HG03045 (cell line): ENCODE results near the gene MYBL2.

ENCODE experiments used
- ATAC-seq: cut with Tn5 transposase; IDR thresholded peaks from one replicate; pipeline ENCODE4 v1.9.1; 2021; ENCODE audit warnings: mild to moderate bottlenecking, moderate library complexity; ENCODE audit not compliant: unreplicated experiment

Gene MYBL2

DNA sequence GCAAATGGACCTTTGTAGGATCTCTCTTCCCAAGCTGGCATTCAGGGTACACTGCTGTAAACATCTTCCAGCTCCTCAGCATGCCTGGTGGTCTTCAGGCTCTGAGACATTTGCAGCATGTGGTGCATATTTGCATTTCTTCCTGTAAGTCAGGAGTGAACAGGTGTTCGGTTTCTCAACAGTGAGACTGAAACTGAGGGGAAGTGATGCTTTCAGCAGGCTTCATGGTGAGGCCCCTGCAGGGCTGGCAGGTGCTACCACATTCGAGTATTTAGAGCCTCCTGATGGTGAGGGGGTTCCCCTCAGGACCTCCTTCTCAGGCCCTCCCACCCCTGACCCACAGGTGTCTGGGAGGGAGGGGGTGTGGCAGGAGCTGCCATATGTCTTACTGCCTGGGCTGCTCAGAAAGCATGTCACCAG lies 15.1 kb downstream of the MYBL2 start:
- peak; percentile 91 for ATAC-seq

GRCh38 chr20:43682446-43682845 lies 15.5 kb downstream of the MYBL2 start:
- ATAC-seq = peak; percentile 32

DNA sequence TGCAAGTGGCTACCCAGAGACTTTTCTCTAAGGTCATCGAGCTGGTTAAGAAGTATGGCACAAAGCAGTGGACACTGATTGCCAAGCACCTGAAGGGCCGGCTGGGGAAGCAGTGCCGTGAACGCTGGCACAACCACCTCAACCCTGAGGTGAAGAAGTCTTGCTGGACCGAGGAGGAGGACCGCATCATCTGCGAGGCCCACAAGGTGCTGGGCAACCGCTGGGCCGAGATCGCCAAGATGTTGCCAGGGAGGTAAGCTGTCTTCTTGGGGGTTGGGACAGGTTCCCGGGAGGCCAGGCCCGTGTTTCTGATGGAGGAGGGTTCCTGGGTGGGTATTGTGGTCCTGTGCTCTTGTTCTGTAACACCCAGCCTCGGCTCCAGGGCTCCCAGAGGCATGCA lies 19.9 kb downstream of the MYBL2 start:
- ATAC-seq = no peak

- ATAC-seq = no peak
Observed at GRCh38 chr20:43689165-43689564, 22.3 kb downstream of the MYBL2 start.

DNA sequence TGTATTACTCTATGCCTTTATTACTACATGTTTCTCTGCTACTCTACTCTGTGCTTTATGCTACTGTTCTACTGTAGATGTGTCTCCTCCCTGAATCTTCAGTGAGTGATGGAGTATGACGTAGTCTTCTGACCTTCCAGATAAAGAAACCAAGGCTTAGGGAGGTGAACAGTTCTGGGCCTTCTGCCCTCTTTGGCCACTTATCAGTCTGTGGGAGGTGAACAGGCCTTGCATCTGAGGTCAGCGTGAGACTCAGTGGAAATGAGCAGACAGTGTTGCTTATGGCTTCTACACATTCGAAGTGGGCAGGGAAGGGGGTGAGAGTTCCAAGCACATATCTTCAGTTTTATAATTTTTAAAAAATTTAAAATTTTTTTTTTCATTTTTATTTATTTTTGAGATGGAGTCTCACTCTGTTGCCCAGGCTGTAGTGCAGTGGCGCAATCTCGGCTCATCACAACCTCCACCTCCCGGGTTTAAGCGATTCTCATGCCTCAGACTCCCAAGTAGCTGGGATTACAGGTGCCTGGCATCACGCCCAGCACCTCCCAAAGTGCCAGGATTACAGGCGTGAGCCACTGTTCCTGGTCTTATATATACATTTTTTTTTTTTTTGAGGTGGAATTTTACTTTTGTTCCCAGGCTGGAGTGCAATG lies 24.2 kb downstream of the MYBL2 start:
- no peak for ATAC-seq

GRCh38 chr20:43691928-43692524 lies 25.1 kb downstream of the MYBL2 start:
- ATAC-seq = no peak

- ATAC-seq = no peak
Observed at GRCh38 chr20:43694763-43695162, 27.8 kb downstream of the MYBL2 start.

DNA sequence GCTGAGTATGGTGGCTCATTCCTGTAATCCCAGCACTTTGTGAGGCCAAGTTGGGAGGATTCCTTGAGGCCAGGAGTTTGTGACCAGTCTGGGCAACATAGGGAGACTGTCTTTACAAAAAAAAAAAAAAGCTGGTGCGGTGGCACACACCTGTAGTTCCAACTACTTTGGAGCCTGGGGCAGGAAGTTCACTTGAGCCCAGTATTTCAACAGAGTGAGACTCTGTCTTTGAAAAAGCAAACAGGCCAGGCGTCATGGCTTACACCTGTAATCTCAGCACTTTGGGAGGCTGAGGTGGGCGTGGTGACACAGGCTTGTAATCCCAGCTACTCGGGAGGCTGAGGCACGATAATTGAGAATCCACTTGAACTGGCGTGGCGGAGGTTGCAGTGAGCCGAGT lies 28.7 kb downstream of the MYBL2 start:
- ATAC-seq = no peak

- ATAC-seq = no peak
Observed at GRCh38 chr20:43699941-43700565, 33.1 kb downstream of the MYBL2 start.

DNA sequence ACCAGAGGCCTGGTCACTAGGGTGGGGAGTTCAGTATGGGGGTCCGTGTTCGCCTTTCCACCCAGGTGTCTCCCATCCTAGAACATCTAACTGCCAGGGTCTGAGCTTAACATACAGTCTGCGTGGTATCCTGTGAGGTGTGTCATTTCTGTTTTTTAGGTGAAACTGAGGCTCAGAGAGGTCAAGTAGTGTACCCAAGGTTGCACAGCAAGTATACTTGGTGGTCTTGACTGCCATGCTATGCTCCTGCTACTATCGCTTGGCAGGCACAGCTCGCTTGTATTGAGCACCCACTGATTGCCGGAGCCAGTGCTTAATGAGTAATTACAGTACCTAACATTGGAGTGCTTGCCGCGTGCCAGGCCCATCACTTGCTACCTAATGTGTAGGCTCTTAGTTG lies 33.7 kb downstream of the MYBL2 start:
- ATAC-seq = no peak

DNA sequence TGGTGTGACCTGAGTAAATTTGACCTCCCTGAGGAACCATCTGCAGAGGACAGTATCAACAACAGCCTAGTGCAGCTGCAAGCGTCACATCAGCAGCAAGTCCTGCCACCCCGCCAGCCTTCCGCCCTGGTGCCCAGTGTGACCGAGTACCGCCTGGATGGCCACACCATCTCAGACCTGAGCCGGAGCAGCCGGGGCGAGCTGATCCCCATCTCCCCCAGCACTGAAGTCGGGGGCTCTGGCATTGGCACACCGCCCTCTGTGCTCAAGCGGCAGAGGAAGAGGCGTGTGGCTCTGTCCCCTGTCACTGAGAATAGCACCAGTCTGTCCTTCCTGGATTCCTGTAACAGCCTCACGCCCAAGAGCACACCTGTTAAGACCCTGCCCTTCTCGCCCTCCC lies 35.6 kb downstream of the MYBL2 start:
- no peak for ATAC-seq

GRCh38 chr20:43710370-43711044 lies 43.6 kb downstream of the MYBL2 start:
- ATAC-seq = no peak

DNA sequence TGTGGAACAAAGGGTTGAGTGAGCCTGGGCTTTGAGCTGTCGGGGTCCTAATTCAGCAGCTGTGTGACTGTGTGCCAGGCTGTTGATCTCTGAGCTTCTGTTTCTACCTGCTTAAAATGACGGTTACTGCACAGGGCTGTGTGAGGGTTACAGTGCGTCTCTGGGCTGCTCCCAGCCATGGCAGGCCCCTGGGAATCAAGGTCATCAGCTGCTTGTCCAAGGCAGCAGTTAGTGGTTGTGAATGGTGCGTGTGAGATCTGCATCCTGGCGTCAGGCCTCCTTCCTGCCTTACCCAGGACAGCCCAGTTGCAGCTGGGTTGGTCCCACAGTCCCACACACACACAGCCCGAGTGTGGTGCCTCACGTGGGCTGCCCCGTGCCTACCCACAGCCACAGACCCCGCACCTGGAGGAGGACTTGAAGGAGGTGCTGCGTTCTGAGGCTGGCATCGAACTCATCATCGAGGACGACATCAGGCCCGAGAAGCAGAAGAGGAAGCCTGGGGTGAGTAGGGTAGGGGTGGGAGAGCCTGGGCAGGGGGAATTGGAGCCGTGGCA lies 44.3 kb downstream of the MYBL2 start:
- ATAC-seq = no peak

DNA sequence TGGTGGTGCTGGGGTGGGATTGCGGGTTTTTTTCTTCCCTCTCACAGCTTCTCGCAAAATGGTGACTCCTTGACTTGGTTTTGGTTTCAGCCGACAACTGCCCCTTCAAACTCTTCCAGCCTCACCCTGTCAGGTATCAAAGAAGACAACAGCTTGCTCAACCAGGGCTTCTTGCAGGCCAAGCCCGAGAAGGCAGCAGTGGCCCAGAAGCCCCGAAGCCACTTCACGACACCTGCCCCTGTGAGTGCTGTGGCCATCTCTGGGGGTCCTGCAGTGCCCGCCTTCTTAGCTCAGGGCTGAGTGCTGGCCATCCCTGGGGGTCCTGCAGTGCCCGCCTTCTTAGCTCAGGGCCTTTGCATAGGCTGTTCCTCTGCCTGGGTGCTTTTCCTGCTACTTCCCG lies 48.1 kb downstream of the MYBL2 start:
- no peak for ATAC-seq

- no peak for ATAC-seq
Observed at GRCh38 chr20:43715511-43715910, 48.6 kb downstream of the MYBL2 start.

DNA sequence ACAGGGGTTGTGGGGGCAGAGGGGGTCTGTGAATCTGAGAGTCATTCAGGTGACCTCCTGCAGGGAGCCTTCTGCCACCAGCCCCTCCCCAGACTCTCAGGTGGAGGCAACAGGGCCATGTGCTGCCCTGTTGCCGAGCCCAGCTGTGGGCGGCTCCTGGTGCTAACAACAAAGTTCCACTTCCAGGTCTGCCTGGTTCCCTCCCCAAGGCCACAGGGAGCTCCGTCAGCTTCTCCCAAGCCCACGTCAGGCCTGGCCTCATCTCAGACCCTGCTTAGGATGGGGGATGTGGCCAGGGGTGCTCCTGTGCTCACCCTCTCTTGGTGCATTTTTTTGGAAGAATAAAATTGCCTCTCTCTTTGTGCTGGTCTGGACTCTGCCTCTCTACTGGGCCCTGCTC lies 49.2 kb downstream of the MYBL2 start:
- ATAC-seq = no peak

- ATAC-seq = no peak
Observed at GRCh38 chr20:43716757-43717615, 50.1 kb downstream of the MYBL2 start.

- no peak for ATAC-seq
Observed at GRCh38 chr20:43717616-43717995, 50.7 kb downstream of the MYBL2 start.

DNA sequence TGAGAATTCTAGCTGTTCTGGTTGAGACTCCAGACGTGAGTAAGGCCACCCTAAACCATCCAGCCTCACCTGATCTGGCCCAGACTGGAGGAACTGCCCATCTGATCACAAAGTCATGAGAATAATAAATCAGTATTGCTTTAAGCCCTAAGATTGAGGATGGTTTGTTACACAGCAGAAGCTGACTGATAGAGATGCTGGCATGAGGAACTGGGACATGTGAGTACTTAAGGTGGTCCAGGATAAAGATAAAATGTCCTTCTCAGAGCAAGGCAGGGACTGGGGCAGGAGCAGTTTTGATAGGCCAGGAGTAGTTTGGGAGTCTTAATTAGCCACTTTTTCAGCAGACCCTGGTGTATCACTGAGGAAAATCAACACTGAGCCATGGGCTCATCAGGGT lies 53.1 kb downstream of the MYBL2 start:
- ATAC-seq = no peak

DNA sequence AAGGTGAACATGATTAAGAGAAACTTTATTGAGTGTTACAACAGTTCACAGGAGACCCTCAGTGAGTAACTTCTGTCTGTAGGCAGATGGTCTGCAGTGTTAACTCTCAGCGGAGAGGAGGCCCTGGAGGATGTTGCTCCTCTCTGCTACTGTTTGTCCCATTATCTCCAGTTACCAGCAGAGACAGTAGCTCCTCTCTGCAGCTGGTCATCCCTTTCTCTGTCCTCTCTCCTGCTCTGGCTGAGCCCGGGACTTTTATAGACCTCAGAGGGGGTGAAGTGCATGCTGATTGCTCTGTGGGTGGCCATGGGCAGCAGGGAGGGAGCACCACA lies 54.1 kb downstream of the MYBL2 start:
- ATAC-seq = no peak
